NCI-H1417 (cell line): ENCODE measurements around the gene TMPRSS2.
A peak's percentile ranks its signal among the peaks of the same experiment; 100 is the strongest.

Source experiments
- DNase-seq, 3 experiments: peaks; one replicate each; lab custom pipeline; 2025; lab: John Stamatoyannopoulos, UW

Gene TMPRSS2

GRCh38 chr21:41447356-41447755 is 60.6 kb downstream of the TMPRSS2 start:
- DNase-seq: no peak

GRCh38 chr21:41446586-41446985 is 61.4 kb downstream of the TMPRSS2 start:
- no peak for DNase-seq

GRCh38 chr21:41445465-41445862 is 62.5 kb downstream of the TMPRSS2 start:
- no peak for DNase-seq

- DNase-seq: no peak
Measured at GRCh38 chr21:41444703-41445464, 63.1 kb downstream of the TMPRSS2 start.

- DNase-seq: no peak
Measured at GRCh38 chr21:41443562-41443961, 64.4 kb downstream of the TMPRSS2 start.

GRCh38 chr21:41442481-41443186 is 65.3 kb downstream of the TMPRSS2 start:
- DNase-seq: no peak

GRCh38 chr21:41441546-41441945 is 66.4 kb downstream of the TMPRSS2 start:
- DNase-seq: no peak

- no peak for DNase-seq
Measured at GRCh38 chr21:41439248-41439647, 68.7 kb downstream of the TMPRSS2 start.

- DNase-seq: no peak
Measured at GRCh38 chr21:41438425-41439113, 69.4 kb downstream of the TMPRSS2 start.

- DNase-seq: no peak
Measured at GRCh38 chr21:41437729-41438128, 70.2 kb downstream of the TMPRSS2 start.

GRCh38 chr21:41435706-41436105 is 72.3 kb downstream of the TMPRSS2 start:
- no peak for DNase-seq

GRCh38 chr21:41433566-41433965 is 74.4 kb downstream of the TMPRSS2 start:
- DNase-seq: no peak

- DNase-seq: peak in 1 of 3 experiments; percentile 73
Measured at GRCh38 chr21:41432562-41433460, 75.1 kb downstream of the TMPRSS2 start.

GRCh38 chr21:41431788-41432548 is 76.0 kb downstream of the TMPRSS2 start:
- no peak for DNase-seq

GRCh38 chr21:41429925-41430491 is 78.0 kb downstream of the TMPRSS2 start:
- no peak for DNase-seq

GRCh38 chr21:41429305-41429704 is 78.7 kb downstream of the TMPRSS2 start:
- DNase-seq: no peak

GRCh38 chr21:41428847-41429246 is 79.1 kb downstream of the TMPRSS2 start:
- DNase-seq: no peak

- DNase-seq: no peak
Measured at GRCh38 chr21:41428311-41428710, 79.6 kb downstream of the TMPRSS2 start.

- DNase-seq: no peak
Measured at GRCh38 chr21:41427556-41427955, 80.4 kb downstream of the TMPRSS2 start.

GRCh38 chr21:41426676-41427404 is 81.1 kb downstream of the TMPRSS2 start:
- no peak for DNase-seq
